Cerebellar nuclear complex (tissue), 1 donor: ENCODE measurements around the gene SH3TC1.

Experiments used
- DNase-seq, 2 experiments: peaks; one replicate each; lab custom pipeline; 2025; lab: John Stamatoyannopoulos, UW

The SH3TC1 gene

DNA sequence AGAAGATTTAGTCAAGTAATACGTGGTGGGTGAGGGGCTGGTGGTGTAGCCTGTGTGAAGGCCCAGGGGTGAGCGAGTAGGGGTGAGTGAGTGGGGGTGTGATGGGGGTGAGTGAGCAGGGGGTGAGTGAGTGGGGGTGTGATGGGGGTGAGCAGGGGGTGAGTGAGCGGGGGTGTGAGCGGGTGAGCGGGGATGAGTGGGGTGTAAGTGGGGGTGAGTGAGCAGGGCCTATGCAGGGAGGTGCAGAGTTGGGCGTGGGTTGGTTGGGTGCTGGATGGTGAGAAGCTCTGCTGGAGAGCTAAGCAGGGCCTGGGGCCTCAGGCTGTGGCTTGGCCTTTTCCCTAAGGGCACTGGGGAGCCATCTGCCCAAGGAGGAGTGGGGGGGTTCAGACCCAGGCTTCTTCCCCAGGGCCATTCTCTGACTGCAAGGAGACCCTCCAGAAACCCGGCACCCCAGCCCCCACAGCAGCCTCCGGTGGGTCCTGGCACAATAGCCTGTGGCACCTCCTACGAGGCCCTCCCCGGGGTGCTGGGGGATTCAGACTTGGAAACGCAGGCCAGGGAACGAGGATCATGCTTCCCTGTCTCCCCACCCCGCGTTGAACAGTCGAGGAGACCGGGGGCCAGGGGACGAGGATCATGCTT lies 30.4 kb downstream of the SH3TC1 start:
- no peak for DNase-seq

DNA sequence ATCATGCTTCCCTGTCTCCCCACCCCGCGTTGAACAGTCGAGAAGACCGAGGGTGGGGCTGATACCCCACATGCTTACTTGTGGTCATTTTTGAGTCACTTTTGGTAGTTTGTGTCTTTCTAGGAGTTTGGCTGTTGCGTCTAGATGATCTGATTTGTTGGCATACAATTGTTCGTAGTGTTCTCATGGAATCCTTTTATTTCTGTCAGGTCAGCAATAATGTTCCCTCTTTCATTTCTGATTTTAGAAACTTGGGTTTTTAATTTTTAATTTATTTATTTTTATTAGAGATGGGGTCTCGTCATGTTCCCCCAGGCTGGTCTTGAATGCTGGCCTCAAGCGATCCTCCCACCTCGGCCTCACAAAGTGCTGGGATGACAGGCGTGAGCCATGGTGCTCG lies 30.9 kb downstream of the SH3TC1 start:
- DNase-seq = no peak

DNA sequence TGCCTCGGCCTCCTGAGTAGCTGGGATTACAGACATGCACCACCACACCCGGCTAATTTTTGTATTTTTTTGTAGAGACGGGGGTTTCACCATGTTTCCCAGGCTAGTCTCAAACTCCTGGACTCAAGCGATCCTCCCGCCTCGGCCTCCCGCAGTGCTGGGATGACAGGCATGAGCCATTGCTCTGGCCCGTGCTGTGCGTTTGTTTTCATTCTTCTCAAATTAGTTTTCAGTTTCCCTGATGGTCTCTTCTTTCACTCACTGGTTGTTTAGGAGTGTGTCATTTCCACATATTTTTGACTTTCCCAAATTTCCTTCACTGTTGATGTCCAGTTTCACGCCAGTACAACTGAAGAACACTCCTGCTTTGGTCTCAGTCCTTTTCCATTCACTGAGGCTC lies 31.8 kb downstream of the SH3TC1 start:
- no peak for DNase-seq

DNA sequence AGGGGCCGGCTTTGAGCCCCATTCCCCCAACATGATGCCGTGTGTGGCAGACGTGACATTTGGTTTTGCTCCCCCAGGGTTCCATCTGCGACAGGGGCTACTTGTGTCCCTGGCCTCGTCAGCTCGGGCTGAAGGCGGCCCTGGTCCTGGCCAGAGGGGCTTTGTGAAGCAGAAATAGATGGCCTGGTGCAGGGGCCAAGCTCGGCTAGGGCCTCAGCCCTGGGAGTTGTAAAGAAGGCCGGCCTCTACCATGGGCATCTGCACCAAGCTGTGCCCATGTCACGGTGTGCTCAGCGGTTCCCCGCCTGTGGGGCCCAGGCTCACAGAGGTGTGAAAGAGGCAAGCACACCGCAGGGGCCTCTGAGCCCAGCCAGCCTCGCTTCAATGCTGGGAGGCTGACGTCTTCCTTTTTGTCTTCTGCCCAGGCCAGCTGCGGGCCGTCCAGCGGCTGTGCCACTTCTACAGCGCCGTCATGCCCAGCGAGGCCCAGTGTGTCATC lies 32.5 kb downstream of the SH3TC1 start:
- DNase-seq = no peak

DNA sequence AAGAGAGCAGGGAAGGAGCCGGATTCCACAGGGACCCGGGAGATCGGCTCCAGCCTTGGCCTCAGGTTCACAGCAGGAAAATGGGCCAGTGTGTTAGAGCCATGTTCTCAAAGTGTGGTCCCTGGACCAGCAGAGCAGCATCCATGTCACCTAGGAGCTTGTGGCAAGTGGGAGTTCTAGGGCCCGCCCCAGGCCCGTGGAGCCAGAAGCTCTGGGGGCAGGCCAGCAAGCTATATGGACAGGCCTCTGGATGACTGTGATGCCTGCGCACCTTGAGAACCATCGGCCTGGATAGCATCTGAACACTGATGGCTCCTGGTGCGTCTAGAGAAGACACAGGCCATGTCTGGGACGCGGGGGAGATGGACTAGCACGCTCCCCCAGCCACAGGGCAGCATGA lies 33.7 kb downstream of the SH3TC1 start:
- no peak for DNase-seq

DNA sequence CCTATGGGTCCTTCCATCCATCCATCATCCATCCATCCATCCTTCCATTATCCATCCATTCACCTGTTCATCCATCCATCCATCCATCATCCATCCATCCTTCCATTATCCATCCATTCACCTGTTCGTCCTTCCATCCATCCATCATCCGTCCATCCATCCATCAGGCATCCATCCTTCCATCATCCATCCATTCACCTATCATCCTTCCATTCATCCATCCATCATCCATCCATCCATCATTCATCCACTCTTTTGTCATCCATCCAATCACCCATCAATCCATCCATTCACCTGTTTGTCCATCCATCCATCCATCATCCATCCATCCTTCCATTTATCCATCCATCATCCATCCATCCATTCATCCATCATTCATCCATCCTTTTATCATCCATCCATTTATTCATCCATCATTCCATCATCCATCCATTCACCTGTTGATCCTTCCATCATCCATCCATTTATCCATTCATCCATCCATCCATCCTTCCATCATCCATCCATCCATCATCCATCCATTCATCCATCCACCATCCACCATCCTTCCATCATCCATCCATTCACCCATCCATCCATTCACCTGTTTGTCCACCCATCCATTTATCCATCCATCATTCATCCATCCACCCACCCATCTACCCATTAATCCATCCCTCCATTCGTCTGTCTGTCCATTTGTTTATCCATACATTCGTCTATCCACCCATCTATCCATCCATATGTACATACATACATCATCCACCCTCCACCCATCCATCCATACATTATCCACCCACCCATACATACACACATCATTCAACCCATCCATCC lies 34.8 kb downstream of the SH3TC1 start:
- no peak for DNase-seq

DNA sequence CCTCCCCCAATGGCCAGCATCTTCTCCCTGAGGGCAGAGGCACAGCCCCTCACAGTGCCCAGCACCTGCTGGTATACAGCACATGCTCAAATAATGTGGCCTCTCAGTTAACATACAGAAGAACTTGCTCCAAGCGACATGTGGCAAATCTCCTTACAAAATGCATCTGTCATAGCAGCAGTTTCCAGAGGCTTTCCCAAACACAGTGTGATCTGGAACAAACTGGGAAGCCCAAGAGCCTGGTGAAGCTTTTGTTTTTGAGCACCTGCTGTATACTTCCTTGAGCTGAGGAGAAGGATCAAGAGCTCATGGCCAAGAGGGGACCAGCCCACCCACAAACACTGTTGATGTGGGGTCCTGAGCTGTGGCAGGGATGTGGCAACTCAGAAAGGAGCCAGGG lies 35.6 kb downstream of the SH3TC1 start:
- no peak for DNase-seq

DNA sequence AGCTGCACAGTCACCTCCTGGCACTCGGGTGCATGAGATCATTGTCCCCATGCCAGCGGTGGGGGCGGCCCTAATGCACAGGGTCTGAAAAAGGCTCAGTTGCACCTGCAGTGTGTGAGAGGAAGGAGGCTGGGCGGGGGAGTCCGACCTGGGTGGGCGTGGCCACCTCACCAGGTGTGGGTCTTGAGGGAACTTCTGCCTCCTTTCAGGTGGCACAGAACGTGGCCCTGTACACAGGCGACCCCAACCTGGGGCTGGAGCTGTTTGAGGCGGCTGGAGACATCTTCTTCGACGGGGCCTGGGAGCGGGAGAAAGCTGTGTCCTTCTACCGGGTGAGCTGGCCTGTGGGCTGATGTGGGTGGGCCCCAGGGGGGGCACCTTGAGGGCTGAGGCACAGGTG lies 36.1 kb downstream of the SH3TC1 start:
- no peak for DNase-seq

DNA sequence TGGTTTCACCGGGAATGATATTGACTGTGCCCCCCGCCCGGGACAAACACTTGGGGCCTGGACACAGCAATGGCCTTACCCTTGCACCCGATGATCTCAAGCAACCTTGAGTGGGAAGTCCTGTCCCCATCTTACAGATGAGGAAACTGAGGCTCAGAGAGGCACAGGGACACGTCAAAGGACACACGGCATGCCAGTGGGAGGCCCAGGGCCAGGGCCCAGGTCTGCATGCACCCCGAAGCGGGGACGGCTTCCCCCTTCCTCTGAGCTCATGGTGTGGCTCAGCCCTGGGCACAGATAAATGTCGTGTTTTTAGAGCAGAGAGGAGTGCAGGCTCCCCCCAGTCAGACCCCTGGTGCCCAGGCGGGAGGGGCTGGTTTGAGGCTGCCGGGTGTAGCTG lies 36.6 kb downstream of the SH3TC1 start:
- DNase-seq = no peak

DNA sequence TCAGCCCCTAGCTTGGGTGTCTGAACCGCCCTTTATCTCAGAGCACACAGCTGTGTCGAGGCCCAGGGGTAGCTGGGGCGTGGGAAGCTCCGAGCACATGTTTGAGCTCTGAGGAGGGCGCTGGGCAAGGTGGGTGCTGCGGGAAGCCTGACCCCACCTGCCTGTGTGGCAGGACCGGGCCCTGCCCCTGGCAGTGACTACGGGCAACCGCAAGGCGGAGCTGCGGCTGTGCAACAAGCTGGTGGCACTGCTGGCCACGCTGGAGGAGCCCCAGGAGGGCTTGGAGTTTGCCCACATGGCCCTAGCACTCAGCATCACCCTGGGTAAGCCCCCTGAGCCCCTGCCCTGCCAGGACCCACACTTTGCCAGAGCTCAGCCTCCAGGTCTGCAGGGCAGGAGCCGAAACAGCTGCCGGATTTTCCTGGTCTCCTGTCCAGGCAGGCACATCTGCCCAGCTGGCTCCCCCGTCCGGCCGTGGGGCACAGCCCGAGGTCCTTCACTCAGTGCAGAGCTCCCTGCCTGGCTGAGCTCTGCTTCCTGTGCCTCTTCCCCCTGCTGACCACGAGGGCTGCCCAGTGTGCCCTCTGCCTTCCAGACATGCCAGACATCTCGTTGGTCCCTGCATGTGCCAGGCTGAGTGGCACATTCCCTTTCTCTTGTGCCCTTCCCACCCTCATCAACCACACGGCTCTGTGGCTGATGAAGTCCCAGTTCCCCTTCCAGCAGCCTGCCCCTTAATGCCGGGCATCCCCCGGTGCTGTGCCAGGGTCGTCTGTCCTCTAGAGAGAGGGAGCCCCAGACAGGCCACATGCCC lies 37.2 kb downstream of the SH3TC1 start:
- DNase-seq = no peak

DNA sequence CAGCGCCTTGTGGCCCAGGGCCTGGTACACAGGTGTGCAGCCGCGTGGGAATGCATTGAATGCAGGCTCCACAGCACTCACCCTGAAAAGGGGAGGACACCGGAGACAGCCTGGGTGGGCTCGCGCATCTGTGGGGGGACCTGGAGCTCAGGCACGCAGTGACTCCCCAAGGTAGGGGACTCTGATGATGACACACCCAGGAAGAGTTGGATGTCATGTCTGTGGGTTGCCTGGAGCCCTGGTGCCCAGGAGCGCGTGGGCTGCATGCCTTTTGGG lies 37.8 kb downstream of the SH3TC1 start:
- DNase-seq = no peak

DNA sequence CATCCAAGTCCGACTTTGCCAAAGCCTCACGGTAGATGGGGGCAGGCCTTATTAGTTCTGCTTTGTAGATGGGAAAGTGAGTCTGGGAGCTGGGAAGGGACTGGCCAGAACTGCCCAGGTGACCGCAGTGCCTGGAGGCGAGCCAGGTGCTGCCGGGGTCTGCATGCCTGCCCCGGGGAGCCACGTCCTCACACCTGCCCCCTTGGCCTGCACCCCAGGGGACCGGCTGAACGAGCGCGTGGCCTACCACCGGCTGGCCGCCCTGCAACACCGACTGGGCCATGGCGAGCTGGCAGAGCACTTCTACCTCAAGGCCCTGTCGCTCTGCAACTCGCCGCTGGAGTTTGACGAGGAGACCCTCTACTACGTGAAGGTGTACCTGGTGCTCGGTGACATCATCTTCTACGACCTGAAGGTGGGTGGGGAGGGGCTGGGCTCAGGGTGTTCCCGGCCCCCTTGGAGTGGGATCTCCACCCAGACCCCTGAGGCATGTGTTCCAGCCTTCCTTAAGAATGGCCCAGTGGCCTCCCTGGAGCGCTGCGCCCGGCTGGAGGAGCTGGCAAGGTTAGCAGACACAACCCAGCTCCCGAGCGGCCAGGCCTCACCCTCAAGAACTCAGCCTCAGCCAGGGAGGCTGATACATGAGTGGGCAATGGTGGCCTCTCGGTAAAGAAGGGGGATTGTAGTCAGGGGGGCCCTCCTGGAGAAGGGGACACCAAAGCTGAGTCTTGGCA lies 38.3 kb downstream of the SH3TC1 start:
- DNase-seq = no peak

DNA sequence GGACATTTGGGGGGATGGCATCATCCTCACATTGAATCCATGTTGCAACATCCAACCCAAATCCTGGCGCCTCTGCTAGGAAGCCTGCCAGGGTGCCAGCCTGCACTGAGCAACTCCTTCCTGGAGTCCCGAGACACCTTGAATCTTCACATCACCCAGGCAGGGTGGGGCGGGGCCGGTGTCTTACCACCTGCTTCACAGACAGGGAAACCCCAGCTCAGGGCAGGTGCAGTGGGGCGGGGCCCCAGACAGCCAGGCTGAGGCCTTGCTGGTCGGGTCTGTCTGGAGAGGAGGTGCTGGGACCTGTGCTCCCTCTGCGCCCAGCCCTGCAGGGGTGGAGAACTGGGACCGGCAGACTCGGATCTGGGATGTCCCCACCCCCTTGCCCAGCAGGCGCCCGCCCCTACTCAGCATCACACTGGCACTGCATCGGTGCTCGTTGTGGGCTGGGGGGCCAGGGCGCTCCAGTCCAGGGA lies 39.0 kb downstream of the SH3TC1 start:
- no peak for DNase-seq

DNA sequence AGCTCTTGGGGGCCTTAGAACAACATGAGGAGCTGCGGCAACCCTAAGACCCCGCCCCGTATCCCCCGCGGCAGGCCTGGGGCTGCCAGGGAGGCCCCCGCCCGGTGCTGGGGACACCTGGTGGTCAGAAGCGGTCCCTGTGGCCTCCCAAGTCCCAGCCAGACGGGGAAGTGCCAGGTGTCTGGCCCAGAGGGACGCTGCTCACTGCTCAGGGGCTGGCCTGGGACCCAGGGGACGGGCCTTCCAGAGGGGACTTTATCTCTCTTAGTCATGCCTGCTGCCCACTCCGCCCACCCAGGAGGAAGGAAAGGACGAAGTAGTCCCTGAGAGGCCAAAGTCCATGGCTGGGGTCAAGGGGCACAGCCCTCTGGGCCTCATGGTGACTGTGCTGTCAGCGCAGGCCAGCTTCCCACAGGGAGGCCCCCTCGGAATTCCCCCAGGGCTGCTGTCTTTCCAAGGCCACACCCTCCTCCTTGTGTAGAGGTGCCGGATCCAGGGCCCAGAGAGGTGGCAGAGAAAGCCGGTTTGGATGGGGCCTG lies 39.5 kb downstream of the SH3TC1 start:
- no peak for DNase-seq

DNA sequence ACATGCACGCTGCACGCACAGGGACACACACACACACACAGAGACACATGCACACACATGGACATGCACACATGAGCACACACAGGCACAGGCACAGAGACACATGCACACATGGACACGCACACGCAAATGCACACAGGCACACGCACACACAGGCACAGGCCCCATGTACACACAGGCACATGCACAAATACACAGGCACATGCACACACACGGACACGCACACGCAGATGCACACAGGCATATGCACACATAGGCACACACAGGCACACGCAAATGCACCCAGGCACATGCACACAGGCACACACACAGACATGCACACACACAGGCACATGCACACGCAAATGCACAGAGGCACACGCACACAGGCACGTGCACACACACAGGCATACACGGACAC lies 40.1 kb downstream of the SH3TC1 start:
- no peak for DNase-seq

DNA sequence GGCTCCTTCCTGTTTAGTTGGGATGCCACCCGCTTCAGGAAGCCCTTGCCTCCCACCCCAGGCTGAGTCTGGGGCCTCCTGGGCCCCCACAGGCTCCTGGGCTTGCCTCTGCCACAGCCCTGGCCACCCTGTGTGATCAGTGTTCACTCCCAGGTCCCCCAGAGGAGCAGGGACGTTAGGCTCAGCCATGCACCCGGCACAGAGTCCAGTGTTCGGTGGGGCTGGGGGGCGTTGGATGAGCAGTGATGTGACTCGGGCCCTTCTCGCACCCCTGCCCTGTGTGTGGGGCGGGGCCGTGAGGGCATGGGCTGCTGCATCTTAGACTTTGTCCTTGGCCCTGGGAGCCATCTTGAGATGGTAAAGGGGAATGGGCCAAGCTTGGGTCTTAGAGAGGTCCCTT lies 40.6 kb downstream of the SH3TC1 start:
- DNase-seq = no peak

DNA sequence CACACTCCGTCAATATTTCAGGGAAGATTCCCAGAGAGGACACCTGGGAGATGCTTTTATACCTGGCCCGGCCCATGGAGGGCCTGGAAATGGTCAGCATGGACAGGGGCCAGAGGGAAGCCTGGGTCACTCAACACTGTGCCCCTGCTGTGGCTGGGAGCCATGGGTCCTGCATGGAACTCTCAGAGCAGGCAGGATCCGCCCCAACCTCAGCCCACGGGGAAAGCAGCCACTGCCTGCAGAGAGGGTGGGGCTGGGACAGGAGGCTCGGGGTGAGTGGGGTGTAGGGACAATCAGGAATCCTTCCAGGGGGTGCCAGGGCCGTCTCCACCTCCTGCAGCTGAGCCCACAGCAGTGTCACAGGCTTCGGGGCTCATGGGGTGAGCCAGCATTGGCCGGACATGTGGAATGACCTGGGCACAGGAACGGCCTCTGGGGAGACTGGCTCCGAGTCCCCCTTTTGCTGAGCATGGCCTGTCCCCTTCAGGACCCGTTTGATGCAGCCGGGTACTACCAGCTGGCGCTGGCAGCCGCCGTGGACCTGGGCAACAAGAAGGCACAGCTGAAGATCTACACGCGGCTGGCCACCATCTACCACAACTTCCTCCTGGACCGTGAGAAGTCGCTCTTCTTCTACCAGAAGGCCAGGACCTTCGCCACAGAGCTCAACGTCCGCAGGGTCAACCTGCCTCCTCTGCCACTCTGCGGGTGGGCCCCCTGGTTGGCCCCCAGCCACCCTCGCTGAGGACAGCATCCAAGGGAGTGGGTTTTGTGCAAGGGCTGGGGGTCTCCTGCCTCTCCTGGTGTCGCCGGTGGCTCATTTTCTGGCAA lies 41.3 kb downstream of the SH3TC1 start:
- no peak for DNase-seq

DNA sequence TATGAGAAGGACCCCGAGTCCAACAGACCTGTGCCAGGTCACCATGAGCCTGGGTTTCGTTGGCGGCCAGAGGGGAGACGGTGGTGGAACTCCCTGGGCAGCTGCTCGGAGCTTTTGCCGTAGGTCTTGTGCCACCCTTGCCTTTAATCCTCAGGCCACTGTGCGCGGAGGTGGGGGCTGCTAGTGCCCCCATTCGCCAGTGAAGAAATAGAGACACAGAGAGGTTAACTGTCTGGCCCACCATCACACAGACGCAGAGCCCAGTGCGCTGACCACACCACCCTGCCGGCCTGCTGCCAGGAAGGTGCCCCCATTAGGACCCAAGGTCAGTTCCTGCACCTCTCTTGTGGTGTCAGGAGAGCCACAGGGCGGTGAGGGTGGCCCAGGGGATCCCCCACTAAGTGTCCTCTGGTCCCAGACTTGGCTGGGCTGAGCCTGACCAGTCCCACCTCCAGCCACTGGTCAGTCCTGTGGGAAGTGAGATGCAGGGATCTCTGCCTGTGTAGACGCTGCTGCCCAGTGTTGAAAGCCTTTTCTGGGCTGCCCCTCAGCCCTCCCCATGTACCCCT lies 42.2 kb downstream of the SH3TC1 start:
- no peak for DNase-seq

DNA sequence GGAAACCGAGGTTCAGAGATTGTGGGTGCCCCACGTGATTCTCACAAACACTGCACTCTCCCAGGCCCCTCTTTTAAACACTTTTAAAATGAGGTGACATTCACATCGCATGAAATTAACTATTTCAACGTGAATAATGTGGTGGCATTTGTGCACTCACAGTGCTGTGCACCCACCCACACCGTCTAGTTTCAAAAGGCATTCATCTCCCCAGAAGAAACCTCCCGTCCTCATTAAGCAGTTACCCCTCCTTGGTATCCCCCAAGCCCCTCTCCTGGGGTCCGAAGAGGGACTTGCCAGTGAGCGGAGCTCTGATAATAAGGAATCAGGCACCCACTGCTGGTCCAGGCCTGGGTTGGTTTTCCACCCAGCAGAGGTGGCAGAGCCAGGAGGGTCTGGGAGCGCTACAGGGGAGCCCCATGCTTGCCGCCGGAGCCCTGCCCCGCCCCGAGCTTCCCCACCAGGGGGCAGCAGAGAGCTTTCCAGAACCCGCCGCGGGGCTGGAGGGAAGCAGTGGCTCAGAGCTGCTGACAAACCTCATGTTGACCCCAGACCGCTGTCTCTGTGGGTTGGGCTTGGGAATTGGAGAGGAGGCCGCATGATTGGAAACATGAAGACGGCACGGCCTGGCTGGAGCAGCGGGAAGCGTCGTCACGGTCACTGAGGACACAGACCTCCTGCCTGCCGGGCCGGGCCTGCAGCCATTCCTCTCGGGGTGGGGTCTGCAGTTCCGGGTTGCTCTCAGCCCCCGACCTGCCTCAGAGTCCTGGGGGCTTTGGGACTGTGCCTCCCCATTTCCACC lies 43.0 kb downstream of the SH3TC1 start:
- no peak for DNase-seq
